GM12874 (cell line): Measurements from ENCODE around the gene NLN.

ENCODE experiments used
- CTCF ChIP-seq: IDR thresholded peaks from 2 replicates; pipeline ENCODE4 v1.5.1; 2011; ENCODE audit warnings: low read depth, mild to moderate bottlenecking, control low read depth, low read length, moderate library complexity; ENCODE audit not compliant: insufficient read depth

The NLN gene

GRCh38 chr5:65721050-65721719 lies 820 bp upstream of the NLN start:
- no peak for TF ChIP-seq CTCF

DNA sequence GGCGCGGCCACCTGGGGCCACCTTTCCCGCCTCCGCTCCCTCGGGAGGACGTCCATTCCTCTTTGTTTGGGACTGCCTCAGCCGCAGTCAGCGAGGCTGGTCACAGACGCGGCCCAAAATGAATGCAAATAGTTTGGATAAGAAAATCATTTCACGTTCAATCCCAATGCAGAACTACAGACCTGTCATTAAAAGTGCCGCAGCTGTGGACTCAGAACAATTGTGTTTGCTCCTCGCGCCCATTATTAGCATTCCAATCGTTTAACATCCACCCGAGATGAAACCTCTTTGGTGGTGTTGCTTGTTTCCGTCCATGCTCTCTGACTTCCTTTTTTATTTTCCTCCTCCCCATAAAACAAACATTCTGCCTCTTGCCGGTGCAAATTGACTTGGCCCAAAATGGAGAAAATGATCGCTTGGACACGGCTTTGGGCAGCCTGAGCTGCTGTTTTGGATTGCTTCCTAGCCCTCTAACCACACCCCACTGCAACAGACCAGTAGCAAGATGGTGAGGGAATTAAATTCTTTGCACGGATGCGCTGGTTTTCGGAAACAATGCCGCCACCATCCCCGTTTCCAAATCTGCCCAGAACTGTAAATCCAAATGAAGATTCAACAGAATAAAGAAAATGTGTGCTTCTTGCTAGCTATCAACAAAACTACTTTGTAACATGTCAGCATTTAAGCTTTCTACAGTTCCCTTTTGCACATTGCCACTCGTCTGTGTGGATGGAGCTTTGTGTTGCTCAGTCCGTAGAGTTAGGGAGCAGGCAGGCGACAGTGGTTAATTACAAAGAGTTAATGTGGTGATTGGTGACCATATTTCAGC lies 784 bp downstream of the NLN start:
- TF ChIP-seq CTCF = no peak

- TF ChIP-seq CTCF = no peak
These were observed 5.6 kb downstream of the NLN start for GRCh38 chr5:65727491-65728156.

- no peak for TF ChIP-seq CTCF
These were observed 6.2 kb downstream of the NLN start for GRCh38 chr5:65728218-65728617.

- TF ChIP-seq CTCF = no peak
These were observed 8.9 kb downstream of the NLN start for GRCh38 chr5:65730910-65731309.

DNA sequence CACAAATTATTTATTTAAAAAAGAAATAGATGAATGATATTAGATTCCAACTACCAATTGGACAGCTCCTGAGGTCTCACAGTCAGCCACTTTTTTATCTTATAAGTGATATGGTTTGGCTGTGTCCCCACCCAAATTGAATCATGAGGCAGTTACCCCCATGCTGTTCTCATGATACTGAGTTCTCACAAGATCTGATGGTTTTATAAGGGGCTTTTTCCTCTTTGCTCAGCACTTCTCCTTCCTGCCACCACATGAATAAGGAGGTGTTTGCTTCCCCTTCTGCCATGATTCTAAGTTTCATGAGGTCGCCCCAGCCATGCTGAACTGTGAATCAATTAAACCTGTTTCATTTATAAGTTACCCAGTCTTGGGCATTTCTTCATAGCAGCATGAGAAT lies 12.9 kb downstream of the NLN start:
- no peak for TF ChIP-seq CTCF

GRCh38 chr5:65736011-65736410 lies 14.0 kb downstream of the NLN start:
- TF ChIP-seq CTCF = no peak
